Stimulated activated CD4-positive, alpha-beta T cell treated with anti-CD3 and anti-CD28 coated beads, Interleukin-4, amount 100 ng/mL, for 24 hours (primary cell): Measurements from ENCODE around the gene EPHB2.
"Not testable (repeated sequence)": the region's sequence is repeated elsewhere in the genome, so short reads cannot be mapped to it uniquely, and the experiment has no call there.

Experiments
- DNase-seq: peaks from one replicate; pipeline ENCODE4 v3.0.0-alpha.2; 2020

Gene EPHB2

GRCh38 chr1:22691031-22691753 is 19.4 kb upstream of the EPHB2 start:
- DNase-seq = no peak

- DNase-seq = no peak
These were observed 16.5 kb upstream of the EPHB2 start for GRCh38 chr1:22694172-22694571.

- DNase-seq = no peak
These were observed 14.0 kb upstream of the EPHB2 start for GRCh38 chr1:22696610-22697009.

GRCh38 chr1:22697980-22698379 is 12.7 kb upstream of the EPHB2 start:
- no peak for DNase-seq

GRCh38 chr1:22699681-22700520 is 10.7 kb upstream of the EPHB2 start:
- no peak for DNase-seq

- no peak for DNase-seq
These were observed 8.1 kb upstream of the EPHB2 start for GRCh38 chr1:22702296-22703085.

GRCh38 chr1:22704440-22705067 is 6.1 kb upstream of the EPHB2 start:
- peak; percentile 86 for DNase-seq

GRCh38 chr1:22705586-22705985 is 5.1 kb upstream of the EPHB2 start:
- no peak for DNase-seq

- not testable (repeated sequence) for DNase-seq
These were observed 4.5 kb upstream of the EPHB2 start for GRCh38 chr1:22706100-22706499.

- no peak for DNase-seq
These were observed 1.9 kb upstream of the EPHB2 start for GRCh38 chr1:22708777-22709176.

- no peak for DNase-seq
These were observed 1.4 kb upstream of the EPHB2 start for GRCh38 chr1:22709227-22709626.

GRCh38 chr1:22709891-22710700 is 543 bp upstream of the EPHB2 start:
- DNase-seq = peak; percentile 19

- DNase-seq = no peak
These were observed 432 bp downstream of the EPHB2 start for GRCh38 chr1:22711071-22711470.

- no peak for DNase-seq
These were observed 1.2 kb downstream of the EPHB2 start for GRCh38 chr1:22711591-22712501.

- peak; percentile 61 for DNase-seq
These were observed 2.0 kb downstream of the EPHB2 start for GRCh38 chr1:22712502-22713271.

GRCh38 chr1:22714455-22714854 is 3.8 kb downstream of the EPHB2 start:
- DNase-seq = no peak

- no peak for DNase-seq
These were observed 6.6 kb downstream of the EPHB2 start for GRCh38 chr1:22717037-22717760.

GRCh38 chr1:22721122-22721873 is 10.7 kb downstream of the EPHB2 start:
- no peak for DNase-seq
